ENCODE data around the gene KLK3.

Gene KLK3

GRCh38 chr19:50870417-50871089, 15.8 kb downstream of the KLK3 start:
- H3K27ac Mint-ChIP-seq, result no peak overlapping the region

GRCh38 chr19:50873056-50873455, 18.3 kb downstream of the KLK3 start, which contains the start of gene KLK2:
Gene KLK2, plus strand, starts transcription at chr19:50873439. Its CDS starts 35 bp downstream, at chr19:50873474.
- H3K4me3 Mint-ChIP-seq, result no peak within 1 kb of the TSS
- H3K9me3 Mint-ChIP-seq (ENCODE audit: low read depth), result no peaks in the 10 kb centered on the region
- H3K27ac Mint-ChIP-seq, result no peak within 1 kb of the TSS
- H3K27me3 Mint-ChIP-seq, result peaks cover 15% of the 10 kb centered on the region
- no peaks in the 10 kb centered on the region for H3K36me3 Mint-ChIP-seq
- no peaks in the 10 kb centered on the region for H3K4me1 Mint-ChIP-seq (ENCODE audit: low read depth)

More at GRCh38 chr19:50870417-50871089, 15.8 kb downstream of the KLK3 start:
- peaks cover 21% of the 10 kb centered on the region for H3K27me3 Mint-ChIP-seq
- no peaks in the 10 kb centered on the region for H3K36me3 Mint-ChIP-seq
- H3K4me1 Mint-ChIP-seq (ENCODE audit: low read depth), result no peaks in the 10 kb centered on the region
- no peak overlapping the region for H3K4me3 Mint-ChIP-seq
- no peaks in the 10 kb centered on the region for H3K9me3 Mint-ChIP-seq (ENCODE audit: low read depth)

GRCh38 chr19:50874211-50874610, 19.5 kb downstream of the KLK3 start:
- Mint-ChIP-seq H3K9me3 (ENCODE audit: low read depth) (no peaks in the 10 kb centered on the region), H3K27me3 (peaks cover 20% of the 10 kb centered on the region), H3K4me3 (no peak overlapping the region), H3K4me1 (ENCODE audit: low read depth) (no peaks in the 10 kb centered on the region), H3K36me3 (no peaks in the 10 kb centered on the region), H3K27ac (no peak overlapping the region)

- H3K9me3 Mint-ChIP-seq (ENCODE audit: low read depth), result no peaks in the 10 kb centered on the region
- no peak overlapping the region for H3K27ac Mint-ChIP-seq
- H3K27me3 Mint-ChIP-seq, result peaks cover 27% of the 10 kb centered on the region
- no peaks in the 10 kb centered on the region for H3K4me1 Mint-ChIP-seq (ENCODE audit: low read depth)
- no peak overlapping the region for H3K4me3 Mint-ChIP-seq
- no peaks in the 10 kb centered on the region for H3K36me3 Mint-ChIP-seq
These were observed 21.2 kb downstream of the KLK3 start for GRCh38 chr19:50875795-50876422.

- H3K27me3 Mint-ChIP-seq, result peaks cover 23% of the 10 kb centered on the region
- no peaks in the 10 kb centered on the region for H3K9me3 Mint-ChIP-seq (ENCODE audit: low read depth)
- H3K4me1 Mint-ChIP-seq (ENCODE audit: low read depth), result no peaks in the 10 kb centered on the region
- H3K4me3 Mint-ChIP-seq, result no peak overlapping the region
- no peaks in the 10 kb centered on the region for H3K36me3 Mint-ChIP-seq
- no peak overlapping the region for H3K27ac Mint-ChIP-seq
These were observed 21.7 kb downstream of the KLK3 start for GRCh38 chr19:50876456-50876855.

- H3K9me3 Mint-ChIP-seq (ENCODE audit: low read depth), result no peaks in the 10 kb centered on the region
These were observed 22.6 kb downstream of the KLK3 start for GRCh38 chr19:50877338-50877737.

GRCh38 chr19:50878851-50879250, 24.1 kb downstream of the KLK3 start:
- Mint-ChIP-seq H3K9me3 (ENCODE audit: low read depth) (no peaks in the 10 kb centered on the region), H3K36me3 (no peaks in the 10 kb centered on the region), H3K27me3 (peaks cover 24% of the 10 kb centered on the region), H3K4me3 (no peak overlapping the region), H3K4me1 (ENCODE audit: low read depth) (no peaks in the 10 kb centered on the region), H3K27ac (no peak overlapping the region)

More at GRCh38 chr19:50877338-50877737, 22.6 kb downstream of the KLK3 start:
- H3K4me3 Mint-ChIP-seq, result no peak overlapping the region
- H3K27me3 Mint-ChIP-seq, result peaks cover 25% of the 10 kb centered on the region
- H3K4me1 Mint-ChIP-seq (ENCODE audit: low read depth), result no peaks in the 10 kb centered on the region
- H3K36me3 Mint-ChIP-seq, result no peaks in the 10 kb centered on the region
- H3K27ac Mint-ChIP-seq, result no peak overlapping the region

- Mint-ChIP-seq H3K9me3 (ENCODE audit: low read depth) (no peaks in the 10 kb centered on the region), H3K27me3 (peaks cover 25% of the 10 kb centered on the region), H3K36me3 (no peaks in the 10 kb centered on the region), H3K27ac (no peak overlapping the region), H3K4me3 (no peak overlapping the region), H3K4me1 (ENCODE audit: low read depth) (no peaks in the 10 kb centered on the region)
These were observed 25.5 kb downstream of the KLK3 start for GRCh38 chr19:50880241-50880640.

- H3K9me3 Mint-ChIP-seq (ENCODE audit: low read depth), result no peaks in the 10 kb centered on the region
- peaks cover 33% of the 10 kb centered on the region for H3K27me3 Mint-ChIP-seq
- no peak overlapping the region for H3K4me3 Mint-ChIP-seq
- H3K27ac Mint-ChIP-seq, result no peak overlapping the region
- no peaks in the 10 kb centered on the region for H3K4me1 Mint-ChIP-seq (ENCODE audit: low read depth)
- no peaks in the 10 kb centered on the region for H3K36me3 Mint-ChIP-seq
These were observed 27.5 kb downstream of the KLK3 start for GRCh38 chr19:50882188-50882587.

GRCh38 chr19:50889638-50890037, 34.9 kb downstream of the KLK3 start:
- H3K4me1 Mint-ChIP-seq (ENCODE audit: low read depth), result no peaks in the 10 kb centered on the region

GRCh38 chr19:50890422-50891252, 35.9 kb downstream of the KLK3 start:
- H3K27me3 Mint-ChIP-seq, result peaks cover 30% of the 10 kb centered on the region

More at GRCh38 chr19:50889638-50890037, 34.9 kb downstream of the KLK3 start:
- Mint-ChIP-seq H3K36me3 (no peaks in the 10 kb centered on the region), H3K27me3 (peaks cover 32% of the 10 kb centered on the region), H3K27ac (no peak overlapping the region), H3K9me3 (ENCODE audit: low read depth) (no peaks in the 10 kb centered on the region), H3K4me3 (no peak overlapping the region)

GRCh38 chr19:50891253-50891625, 36.5 kb downstream of the KLK3 start:
- Mint-ChIP-seq H3K27me3 (peaks cover 30% of the 10 kb centered on the region), H3K27ac (no peak overlapping the region), H3K36me3 (no peaks in the 10 kb centered on the region), H3K4me1 (ENCODE audit: low read depth) (no peaks in the 10 kb centered on the region), H3K4me3 (no peak overlapping the region), H3K9me3 (ENCODE audit: low read depth) (peaks cover 5% of the 10 kb centered on the region)

More at GRCh38 chr19:50890422-50891252, 35.9 kb downstream of the KLK3 start:
- Mint-ChIP-seq H3K4me1 (ENCODE audit: low read depth) (no peaks in the 10 kb centered on the region), H3K27ac (no peak overlapping the region), H3K9me3 (ENCODE audit: low read depth) (peaks cover 5% of the 10 kb centered on the region), H3K4me3 (no peak overlapping the region), H3K36me3 (no peaks in the 10 kb centered on the region)

- Mint-ChIP-seq H3K27ac (no peak overlapping the region), H3K36me3 (no peaks in the 10 kb centered on the region), H3K27me3 (peaks cover 32% of the 10 kb centered on the region), H3K4me1 (ENCODE audit: low read depth) (no peaks in the 10 kb centered on the region), H3K4me3 (no peak overlapping the region), H3K9me3 (ENCODE audit: low read depth) (peaks cover 5% of the 10 kb centered on the region)
These were observed 38.5 kb downstream of the KLK3 start for GRCh38 chr19:50893047-50893736.

- Mint-ChIP-seq H3K27me3 (peaks cover 33% of the 10 kb centered on the region), H3K4me3 (no peak overlapping the region), H3K9me3 (ENCODE audit: low read depth) (peaks cover 5% of the 10 kb centered on the region), H3K36me3 (no peaks in the 10 kb centered on the region), H3K4me1 (ENCODE audit: low read depth) (no peaks in the 10 kb centered on the region), H3K27ac (no peak overlapping the region)
These were observed 40.0 kb downstream of the KLK3 start for GRCh38 chr19:50894478-50895356.
